Activated T-helper 1 cell treated with anti-CD3 and anti-CD28 coated beads, Interleukin-12 subunit alpha, Interleukin-12 subunit beta, Interleukin-2, Interleukin-4 antibody, amounts not matched to agents 30 ng/mL and 10 ng/mL and 1 ng/mL, durations not matched to agents 14 hours and 24 hours and 36 hours (primary cell): ENCODE measurements around the gene OR6C76. TPM values are rescaled to one million over a fixed set of nuclear protein-coding genes. Genes with fewer than 3 reads are reported as not detected.
"Not testable (repeated sequence)": the region's sequence is repeated elsewhere in the genome, so short reads cannot be mapped to it uniquely, and the experiment has no call there.

Experiments used
- DNase-seq: peaks from one replicate; pipeline ENCODE4 v3.0.0; 2021; ENCODE audit warnings: low spot score
- H3K27ac Mint-ChIP-seq: one replicate; pipeline ENCODE4 v1.8.0; 2021; ENCODE audit warnings: mild to moderate bottlenecking, mixed read lengths
- H3K27me3 Mint-ChIP-seq: one replicate; pipeline ENCODE4 v1.8.0; 2022; ENCODE audit warnings: mild to moderate bottlenecking, moderate library complexity, mixed read lengths; ENCODE audit not compliant: insufficient read depth
- H3K36me3 Mint-ChIP-seq: one replicate; pipeline ENCODE4 v1.8.0; 2021; ENCODE audit warnings: low read depth, mixed read lengths
- H3K4me1 Mint-ChIP-seq: one replicate; pipeline ENCODE4 v1.8.0; 2021; ENCODE audit warnings: low read depth, mixed read lengths
- H3K4me3 Mint-ChIP-seq: one replicate; pipeline ENCODE4 v1.8.0; 2021; ENCODE audit warnings: mild to moderate bottlenecking, moderate library complexity, mixed read lengths
- H3K9me3 Mint-ChIP-seq: one replicate; pipeline ENCODE4 v1.8.0; 2021; ENCODE audit warnings: mixed read lengths
- intact Hi-C: fragments of 100-400 bp; cut with micrococcal nuclease; formaldehyde crosslinking; loops from one replicate; pipeline ENCODE4 v1.15.1; 2024
- total RNA-seq: library from RNA; stranded (reverse); gene quantifications from 2 replicates; pipeline ENCODE4 v1.2.3, GENCODE V29; 2022

OR6C76 gene
- total RNA-seq, 1 donor from 2014 or later: not detected

GRCh38 chr12:55428331-55429243, 2.5 kb downstream of the OR6C76 start:
- DNase-seq: no peak
- H3K4me1 Mint-ChIP-seq: no peaks in the 10 kb centered on the region
- H3K27ac Mint-ChIP-seq: no peak overlapping the region
- no peak overlapping the region for H3K4me3 Mint-ChIP-seq
- intact Hi-C loops: no loop called here
- H3K36me3 Mint-ChIP-seq: no peaks in the 10 kb centered on the region
- H3K9me3 Mint-ChIP-seq: no peaks in the 10 kb centered on the region
- H3K27me3 Mint-ChIP-seq: no peaks in the 10 kb centered on the region

DNA sequence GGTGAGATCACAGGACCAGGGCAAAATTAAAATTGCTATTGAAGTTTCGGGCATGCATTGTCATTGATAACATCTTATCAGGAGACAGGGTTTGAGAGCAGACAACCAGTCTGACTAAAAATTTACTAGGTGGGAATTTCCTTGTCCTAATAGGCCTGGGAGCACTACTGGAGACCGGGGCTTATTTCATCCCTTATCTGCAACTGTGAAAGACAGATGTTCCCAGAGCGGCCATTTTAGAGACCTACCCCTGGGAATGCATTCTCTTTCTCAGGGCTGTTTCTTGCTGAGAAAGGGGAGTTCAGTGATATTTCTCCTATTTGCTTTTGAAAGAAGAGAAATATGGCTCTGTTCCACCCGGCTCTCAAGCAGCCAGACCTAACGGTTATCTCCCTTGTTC, 15.2 kb downstream of the OR6C76 start:
- intact Hi-C loops, DNase-seq, H3K27me3 Mint-ChIP-seq, H3K4me3 Mint-ChIP-seq, H3K9me3 Mint-ChIP-seq, H3K36me3 Mint-ChIP-seq, H3K27ac Mint-ChIP-seq, H3K4me1 Mint-ChIP-seq: not testable (repeated sequence)

DNA sequence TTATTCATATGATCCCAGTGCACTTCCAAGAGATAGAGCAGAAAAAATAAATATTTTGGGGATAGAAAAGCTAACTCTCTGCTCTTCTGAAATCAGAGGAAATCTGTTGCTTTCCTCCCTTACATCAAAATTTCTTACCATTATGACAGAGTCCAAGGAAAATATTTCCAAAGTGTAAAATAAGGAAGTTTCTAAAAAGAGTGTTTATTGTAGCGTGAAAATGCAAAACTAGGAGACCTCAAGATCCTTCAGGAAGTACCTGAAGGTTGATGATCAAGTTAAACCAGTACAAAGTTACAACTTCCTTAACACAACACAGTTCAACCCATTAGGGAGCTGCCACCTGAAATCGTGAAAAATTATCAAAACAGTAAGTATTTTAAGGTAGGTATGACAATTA, 17.7 kb downstream of the OR6C76 start, which contains the start of gene OR6C2:
Gene OR6C2 (plus strand): TSS at position 301 of the 400 bp plus-strand sequence. CDS start 8,138 bp downstream, outside the sequence.
- H3K9me3 Mint-ChIP-seq: peaks cover 3% of the 10 kb centered on the region
- H3K27ac Mint-ChIP-seq: no peak within 1 kb of the TSS
- DNase-seq: no peak
- no peaks in the 10 kb centered on the region for H3K36me3 Mint-ChIP-seq
- intact Hi-C loops: no loop called here
- peaks cover 2% of the 10 kb centered on the region for H3K27me3 Mint-ChIP-seq
- H3K4me3 Mint-ChIP-seq: no peak within 1 kb of the TSS
- H3K4me1 Mint-ChIP-seq: no peaks in the 10 kb centered on the region

DNA sequence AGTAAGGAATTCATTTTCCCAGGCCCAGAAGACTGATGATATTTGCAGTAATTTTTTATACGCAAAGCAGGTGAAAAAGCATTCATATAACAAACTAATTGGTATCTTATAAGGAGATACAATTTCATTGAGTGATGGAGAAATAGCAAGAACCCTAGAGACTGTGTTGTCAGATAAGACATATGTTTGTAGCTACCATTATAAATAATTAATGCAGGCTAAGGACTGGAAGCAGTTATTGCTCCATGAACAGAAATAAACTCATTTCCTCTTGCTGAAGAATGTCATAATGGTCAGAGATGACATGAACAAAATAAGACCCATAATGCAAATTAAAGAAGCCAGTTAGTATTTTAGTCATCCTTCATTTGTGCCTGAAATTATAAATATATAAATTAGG, 19.3 kb downstream of the OR6C76 start:
- Mint-ChIP-seq H3K27ac (no peak overlapping the region), H3K36me3 (no peaks in the 10 kb centered on the region), H3K4me3 (no peak overlapping the region), H3K4me1 (no peaks in the 10 kb centered on the region), H3K27me3 (peaks cover 2% of the 10 kb centered on the region), H3K9me3 (peaks cover 3% of the 10 kb centered on the region)
- intact Hi-C loops: no loop called here
- no peak for DNase-seq

- peaks cover 2% of the 10 kb centered on the region for H3K27me3 Mint-ChIP-seq
- H3K27ac Mint-ChIP-seq: no peak overlapping the region
- no peaks in the 10 kb centered on the region for H3K36me3 Mint-ChIP-seq
- intact Hi-C loops: no loop called here
- no peak for DNase-seq
- H3K4me1 Mint-ChIP-seq: no peaks in the 10 kb centered on the region
- H3K4me3 Mint-ChIP-seq: no peak overlapping the region
- H3K9me3 Mint-ChIP-seq: no peaks in the 10 kb centered on the region
Observed at GRCh38 chr12:55446326-55446725, 20.3 kb downstream of the OR6C76 start.

- no peaks in the 10 kb centered on the region for H3K4me1 Mint-ChIP-seq
- intact Hi-C loops: no loop called here
- H3K27ac Mint-ChIP-seq: no peak overlapping the region
- peaks cover 2% of the 10 kb centered on the region for H3K27me3 Mint-ChIP-seq
- no peaks in the 10 kb centered on the region for H3K36me3 Mint-ChIP-seq
- no peak overlapping the region for H3K4me3 Mint-ChIP-seq
- H3K9me3 Mint-ChIP-seq: no peaks in the 10 kb centered on the region
- DNase-seq: no peak
Observed at GRCh38 chr12:55448825-55449224, 22.8 kb downstream of the OR6C76 start.

DNA sequence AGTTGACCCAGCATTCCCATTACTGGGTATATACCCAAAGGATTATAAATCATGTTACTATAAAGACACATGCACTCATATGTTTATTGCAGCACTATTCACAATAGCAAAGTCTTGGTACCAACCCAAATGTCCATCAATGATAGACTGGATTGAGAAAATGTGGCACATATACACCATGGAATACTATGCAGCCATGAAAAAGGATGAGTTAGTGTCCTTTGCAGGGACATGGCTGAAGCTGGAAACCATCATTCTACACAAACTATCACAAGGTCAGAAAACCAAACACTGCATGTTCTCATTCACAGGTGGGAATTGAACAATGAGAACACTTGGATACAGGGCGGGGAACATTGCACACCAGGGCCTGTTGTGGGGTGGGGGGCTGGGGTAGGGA, 38.9 kb downstream of the OR6C76 start:
- intact Hi-C loops, H3K27ac Mint-ChIP-seq, H3K27me3 Mint-ChIP-seq, H3K36me3 Mint-ChIP-seq, H3K9me3 Mint-ChIP-seq, H3K4me1 Mint-ChIP-seq, H3K4me3 Mint-ChIP-seq, DNase-seq: not testable (repeated sequence)

DNA sequence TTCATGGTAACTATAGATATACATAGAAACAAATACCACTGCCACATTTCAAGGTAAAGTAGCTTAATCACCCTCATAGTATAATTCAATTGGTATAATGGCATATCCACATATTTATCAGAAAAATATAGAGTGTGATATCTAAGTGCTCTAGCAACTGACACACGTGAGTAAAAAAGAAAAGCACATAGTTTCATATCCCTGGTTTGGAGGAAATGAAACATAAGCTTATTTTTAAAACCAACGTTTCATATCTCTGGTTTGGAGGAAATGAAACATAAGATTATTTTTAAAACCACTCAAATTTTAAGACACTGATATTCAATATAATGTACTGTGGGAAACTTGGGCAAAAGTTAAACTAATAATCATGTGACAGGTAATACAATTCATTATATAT, 41.8 kb downstream of the OR6C76 start:
- Mint-ChIP-seq H3K9me3 (no peaks in the 10 kb centered on the region), H3K27me3 (peaks cover 3% of the 10 kb centered on the region), H3K36me3 (no peaks in the 10 kb centered on the region), H3K4me1 (no peaks in the 10 kb centered on the region), H3K4me3 (no peak overlapping the region), H3K27ac (no peak overlapping the region)
- DNase-seq: no peak
- intact Hi-C loops: no loop called here

- H3K9me3 Mint-ChIP-seq: no peaks in the 10 kb centered on the region
- no peak overlapping the region for H3K4me3 Mint-ChIP-seq
- H3K27me3 Mint-ChIP-seq: peaks cover 3% of the 10 kb centered on the region
- DNase-seq: no peak
- intact Hi-C loops: no loop called here
- no peaks in the 10 kb centered on the region for H3K4me1 Mint-ChIP-seq
- H3K36me3 Mint-ChIP-seq: no peaks in the 10 kb centered on the region
- H3K27ac Mint-ChIP-seq: no peak overlapping the region
Observed at GRCh38 chr12:55469291-55469690, 43.2 kb downstream of the OR6C76 start.

DNA sequence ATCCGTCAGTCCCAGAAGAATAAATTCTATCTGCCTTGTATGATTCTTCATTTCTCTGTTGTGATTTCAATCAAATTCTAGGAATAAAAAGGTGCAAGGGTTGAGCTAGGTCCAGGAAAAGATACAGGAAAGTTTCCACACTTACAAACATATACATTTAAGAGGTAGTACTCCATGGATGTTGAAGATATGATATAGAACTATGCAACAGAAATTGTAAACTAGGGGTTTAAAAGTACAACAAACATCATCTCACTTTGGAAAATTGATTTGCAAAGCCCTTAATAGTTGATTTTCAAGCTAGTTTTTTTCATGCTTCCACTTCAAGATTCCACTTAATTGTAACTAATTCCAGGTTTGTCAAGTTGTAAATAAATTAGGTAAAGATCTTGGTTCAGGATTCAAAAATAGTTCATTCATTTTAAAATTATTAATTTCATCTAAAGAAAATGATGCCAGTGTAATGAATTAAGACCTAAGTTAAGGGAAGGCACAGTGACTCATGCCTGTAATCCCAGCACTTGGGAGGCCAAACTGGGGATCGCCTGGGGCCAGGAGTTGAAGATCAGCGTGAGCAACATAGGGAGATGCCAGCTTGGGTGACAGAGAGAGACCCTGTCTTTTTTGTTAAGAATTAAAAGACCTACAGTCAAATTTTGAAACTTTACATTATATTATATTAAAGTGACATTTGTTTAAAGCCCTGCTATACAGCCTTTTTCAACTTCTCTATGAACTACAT, 44.2 kb downstream of the OR6C76 start, which contains the start of gene OR6C70:
Gene OR6C70 (minus strand): TSS at position 51 of the 742 bp plus-strand sequence. CDS start 0 bp downstream, at position 51.
- intact Hi-C loops: no loop called here
- Mint-ChIP-seq H3K27ac (no peak within 1 kb of the TSS), H3K9me3 (no peaks in the 10 kb centered on the region), H3K4me1 (no peaks in the 10 kb centered on the region), H3K27me3 (peaks cover 3% of the 10 kb centered on the region), H3K4me3 (no peak within 1 kb of the TSS), H3K36me3 (no peaks in the 10 kb centered on the region)
- no peak for DNase-seq

DNA sequence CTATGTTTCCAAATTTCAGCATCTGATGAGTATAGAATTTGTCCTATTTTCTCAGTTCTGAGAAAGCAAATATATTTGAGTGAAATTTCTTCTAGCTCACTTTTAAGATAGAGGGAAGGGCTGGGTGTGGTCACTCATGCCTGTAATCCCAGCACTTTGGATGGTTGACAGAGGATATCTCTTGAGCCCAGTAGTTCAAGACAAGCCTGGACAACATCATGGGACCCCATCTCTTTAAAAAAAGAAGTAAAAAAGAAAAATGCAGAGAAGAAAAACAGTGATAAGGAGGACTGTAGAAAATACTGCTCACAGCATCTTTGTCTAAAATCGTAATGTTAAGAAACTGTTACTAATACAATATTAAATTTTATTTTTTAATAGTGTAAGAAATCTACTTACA, 46.2 kb downstream of the OR6C76 start:
- Mint-ChIP-seq H3K36me3 (no peaks in the 10 kb centered on the region), H3K4me1 (no peaks in the 10 kb centered on the region), H3K4me3 (no peak overlapping the region), H3K27ac (no peak overlapping the region), H3K27me3 (peaks cover 3% of the 10 kb centered on the region), H3K9me3 (no peaks in the 10 kb centered on the region)
- DNase-seq: no peak
- intact Hi-C loops: no loop called here
